ENCODE results near the gene KRT13.

KRT13 gene

GRCh38 chr17:41494524-41494923, 10.9 kb downstream of the KRT13 start:
- DNase-seq (ENCODE audit: low read depth): no peak

DNA sequence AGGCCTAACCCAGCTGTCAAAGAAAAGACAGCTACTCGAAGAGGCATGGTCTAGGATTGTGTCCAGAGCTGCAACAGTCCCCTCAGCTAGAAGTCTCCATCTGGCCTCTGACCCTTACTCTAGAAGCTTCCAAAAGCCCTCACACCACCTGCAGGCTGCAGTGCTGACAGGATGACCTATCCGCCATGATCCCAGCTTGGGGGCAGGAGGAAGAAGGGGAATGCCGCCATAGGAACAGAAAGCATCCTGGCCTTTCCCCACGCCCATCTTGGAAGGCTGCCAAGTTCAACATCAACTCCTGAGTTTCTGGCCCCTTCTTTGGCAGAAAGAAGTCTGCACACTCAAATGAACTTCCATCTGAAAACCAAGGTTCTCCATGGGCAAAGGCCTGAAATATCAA, 12.6 kb downstream of the KRT13 start:
- peak; percentile 33 for DNase-seq (ENCODE audit: low read depth)

- peak; percentile 84 for DNase-seq (ENCODE audit: low read depth)
Measured at GRCh38 chr17:41492351-41492750, 13.1 kb downstream of the KRT13 start.

DNA sequence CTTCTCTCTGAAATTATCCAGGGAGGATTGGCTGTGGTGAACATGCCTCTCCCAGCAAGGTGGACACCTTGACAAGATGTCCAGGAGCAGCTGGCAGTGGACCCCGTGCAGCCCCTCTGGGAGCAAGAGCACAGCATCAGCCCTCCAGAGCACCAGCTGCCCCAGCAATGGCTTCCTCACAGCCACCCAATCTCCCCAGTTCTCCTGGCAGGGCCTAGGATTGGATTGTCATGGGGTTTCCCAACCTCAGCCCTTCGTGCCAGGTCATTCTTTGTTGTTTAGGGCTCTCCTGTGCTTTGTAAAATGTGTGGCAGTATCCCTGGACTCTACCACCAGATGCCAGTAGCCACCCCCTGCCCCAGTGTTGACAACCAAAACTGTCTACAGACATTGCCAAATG, 13.9 kb downstream of the KRT13 start:
- DNase-seq (ENCODE audit: low read depth): no peak

GRCh38 chr17:41490000-41490990, 15.1 kb downstream of the KRT13 start:
- no peak for DNase-seq (ENCODE audit: low read depth)

GRCh38 chr17:41489531-41489930, 15.9 kb downstream of the KRT13 start, which contains the start of gene KRT36:
KRT36 (minus strand) TSS chr17:41489910; CDS start chr17:41489864, 46 bp downstream.
- no peak for DNase-seq (ENCODE audit: low read depth)

GRCh38 chr17:41486809-41487530, 18.4 kb downstream of the KRT13 start:
- DNase-seq (ENCODE audit: low read depth): no peak

- DNase-seq (ENCODE audit: low read depth): no peak
Measured at GRCh38 chr17:41486316-41486715, 19.1 kb downstream of the KRT13 start.

DNA sequence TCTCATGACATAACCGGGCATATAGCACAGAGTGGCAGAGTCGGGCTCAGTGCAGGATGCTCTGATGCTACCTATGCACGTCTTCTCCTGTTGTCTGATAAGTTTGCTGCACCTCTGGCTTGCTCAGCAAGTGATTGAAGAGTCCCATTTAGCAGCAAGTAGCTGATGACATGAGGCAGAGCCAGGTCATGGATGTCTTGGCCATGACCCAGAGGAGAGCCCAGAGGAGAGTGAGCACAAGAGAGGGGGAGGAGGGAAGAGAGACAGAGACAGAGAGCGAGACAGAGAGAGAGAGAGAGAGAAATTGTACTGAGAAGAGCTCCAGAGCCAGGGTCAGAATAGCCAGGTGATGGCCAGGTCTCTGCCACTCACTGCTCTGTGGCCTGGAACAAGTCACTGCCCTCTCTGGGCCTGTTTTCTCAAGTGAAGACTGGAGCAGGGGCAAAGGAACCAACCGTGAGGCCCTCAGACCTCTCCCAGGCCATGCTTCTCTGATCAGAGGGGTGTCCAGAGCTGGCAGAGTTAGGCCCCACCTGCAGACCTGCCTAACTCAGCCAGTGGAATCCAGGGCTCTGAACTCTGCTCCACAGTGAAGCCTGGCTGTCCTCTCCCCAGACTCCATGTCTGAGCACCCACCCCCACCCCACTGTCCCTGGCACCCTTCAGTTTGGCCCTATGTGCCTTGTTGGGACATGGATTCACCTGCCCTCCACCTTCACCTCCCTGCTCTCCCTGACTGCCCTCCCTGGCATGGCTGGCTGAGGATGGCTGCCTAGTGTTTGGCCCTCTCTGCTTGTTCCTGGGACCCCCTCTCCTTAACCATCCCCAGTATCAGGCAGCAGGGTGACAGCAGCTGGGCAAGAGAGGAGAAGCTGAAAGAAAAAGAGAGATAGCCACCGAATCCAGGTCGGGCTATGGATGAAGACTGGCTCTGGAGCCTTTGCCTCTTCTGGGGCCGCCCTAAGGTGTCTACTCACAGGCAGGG, 20.2 kb downstream of the KRT13 start:
- no peak for DNase-seq (ENCODE audit: low read depth)

DNA sequence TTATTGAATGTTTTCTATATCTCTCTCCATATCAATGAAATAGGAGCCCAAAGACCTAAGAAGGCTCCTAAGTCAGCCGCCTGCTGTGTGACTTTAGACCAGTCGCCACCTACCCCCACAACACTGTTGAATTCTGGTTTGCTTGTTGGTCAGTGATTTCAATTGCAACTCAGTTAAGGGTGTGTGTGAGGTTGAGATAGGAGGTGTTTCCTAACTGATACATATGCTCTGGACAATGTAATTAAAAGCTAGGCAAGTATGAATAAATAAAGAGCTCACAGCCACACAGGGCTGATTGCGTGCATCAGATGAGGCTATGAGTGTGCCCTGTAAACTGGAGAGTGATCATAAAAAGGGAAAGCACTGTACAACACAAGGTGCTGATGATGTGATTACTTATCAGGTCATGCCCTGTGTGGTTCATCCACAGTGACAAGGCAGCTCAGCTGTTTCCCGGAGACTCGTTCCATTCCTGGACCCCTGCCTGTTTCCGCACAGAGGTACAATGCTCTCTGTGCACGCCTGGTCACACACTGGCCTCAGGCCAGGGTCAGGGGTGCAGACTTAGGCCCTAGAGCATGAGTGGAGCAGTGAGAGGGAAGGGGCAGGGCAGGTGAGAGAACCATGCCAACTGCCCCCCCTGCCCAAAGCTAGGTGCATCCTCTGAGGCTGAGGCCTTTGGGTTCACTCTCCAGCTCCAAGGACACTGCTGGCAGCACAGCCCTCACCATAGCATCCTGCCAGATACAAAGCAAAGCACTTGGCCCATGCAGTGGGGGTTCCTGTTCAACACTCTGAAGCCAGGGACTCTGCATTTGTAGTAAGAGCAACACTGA, 21.2 kb downstream of the KRT13 start:
- peak; percentile 41 for DNase-seq (ENCODE audit: low read depth)

DNA sequence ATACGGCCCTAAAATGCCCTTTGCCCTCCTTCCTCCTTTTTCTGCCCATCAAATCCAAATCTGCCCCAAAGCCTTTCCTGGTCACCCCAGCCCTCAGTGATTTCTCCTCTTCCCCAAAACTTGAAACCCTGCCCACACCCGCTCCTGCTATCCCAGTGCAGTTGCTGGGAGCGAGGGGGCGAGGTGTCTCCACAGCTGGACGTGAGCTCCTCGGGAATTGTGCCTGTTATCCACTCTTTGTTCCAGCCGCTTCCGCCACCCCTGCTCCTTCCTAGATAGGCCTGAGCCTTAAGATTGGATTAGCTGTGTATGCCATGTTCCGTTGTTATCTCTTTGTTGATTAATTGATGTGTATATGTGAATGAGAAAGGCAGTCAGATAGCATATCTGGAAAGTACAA, 21.9 kb downstream of the KRT13 start:
- DNase-seq (ENCODE audit: low read depth): peak; percentile 48

GRCh38 chr17:41481036-41481435, 24.4 kb downstream of the KRT13 start, which contains the start of gene KRT35:
KRT35 (minus strand) TSS chr17:41481151; CDS start chr17:41481097, 54 bp downstream.
- no peak for DNase-seq (ENCODE audit: low read depth)

DNA sequence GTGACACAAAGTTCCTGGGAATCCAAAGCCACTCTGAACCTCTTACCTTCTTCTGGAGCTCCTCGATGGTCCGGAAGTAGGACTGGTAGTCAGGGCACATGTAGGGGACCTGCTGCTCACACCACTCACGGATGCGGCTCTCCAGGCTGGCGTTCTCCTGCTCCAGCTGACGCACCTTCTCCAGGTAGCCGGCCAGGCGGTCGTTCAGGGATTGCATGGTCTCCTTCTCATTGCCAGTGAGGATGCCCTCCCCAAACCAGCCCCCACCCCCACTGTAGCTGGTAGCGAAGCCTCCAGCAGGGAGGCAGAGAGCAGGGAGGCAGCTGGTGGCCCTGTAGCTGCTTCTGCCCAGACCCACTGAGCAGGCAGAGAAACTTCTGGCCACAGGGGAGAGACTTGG, 24.8 kb downstream of the KRT13 start:
- DNase-seq (ENCODE audit: low read depth): no peak

DNA sequence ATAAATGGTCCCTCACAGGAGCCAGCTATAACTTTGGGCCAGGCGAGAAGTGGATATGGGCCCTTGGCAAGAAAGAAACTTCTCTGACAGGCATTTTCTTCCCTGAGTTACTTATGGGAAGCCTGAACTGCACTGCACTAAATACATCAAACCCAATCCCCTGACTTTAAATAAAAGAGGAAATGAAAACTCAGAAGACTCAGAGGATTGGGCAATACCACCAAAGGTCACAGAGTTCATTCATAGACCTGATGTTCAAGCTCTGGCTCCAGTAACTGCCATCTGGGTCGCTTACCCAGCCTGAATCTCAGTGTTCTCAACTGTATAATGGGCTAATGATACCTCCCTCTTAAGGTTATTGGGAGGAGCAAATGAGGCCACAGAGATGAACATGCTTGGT, 25.3 kb downstream of the KRT13 start:
- no peak for DNase-seq (ENCODE audit: low read depth)

- no peak for DNase-seq (ENCODE audit: low read depth)
Measured at GRCh38 chr17:41478237-41478636, 27.2 kb downstream of the KRT13 start.

GRCh38 chr17:41476866-41477815, 28.3 kb downstream of the KRT13 start:
- DNase-seq (ENCODE audit: low read depth): no peak

- no peak for DNase-seq (ENCODE audit: low read depth)
Measured at GRCh38 chr17:41475421-41475820, 30.0 kb downstream of the KRT13 start.

DNA sequence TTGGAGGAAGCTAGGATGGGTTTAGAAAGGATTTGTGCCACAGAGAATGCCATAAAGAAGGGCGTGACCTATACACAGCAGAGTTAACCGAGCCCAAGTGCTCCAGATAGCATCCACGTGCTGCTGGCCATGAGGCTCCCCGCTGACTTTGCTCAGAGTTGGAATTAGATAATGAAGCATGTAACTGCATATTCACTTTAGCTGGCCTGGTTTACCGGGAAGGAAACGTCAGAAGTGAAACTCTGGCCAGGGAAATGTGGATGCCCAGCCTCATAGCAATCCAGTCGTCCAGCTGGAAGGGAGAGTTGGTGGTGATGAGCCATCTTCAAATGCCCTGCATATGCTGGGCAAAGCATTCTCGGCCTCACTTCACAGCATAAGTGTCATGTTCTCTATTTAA, 30.5 kb downstream of the KRT13 start:
- no peak for DNase-seq (ENCODE audit: low read depth)

DNA sequence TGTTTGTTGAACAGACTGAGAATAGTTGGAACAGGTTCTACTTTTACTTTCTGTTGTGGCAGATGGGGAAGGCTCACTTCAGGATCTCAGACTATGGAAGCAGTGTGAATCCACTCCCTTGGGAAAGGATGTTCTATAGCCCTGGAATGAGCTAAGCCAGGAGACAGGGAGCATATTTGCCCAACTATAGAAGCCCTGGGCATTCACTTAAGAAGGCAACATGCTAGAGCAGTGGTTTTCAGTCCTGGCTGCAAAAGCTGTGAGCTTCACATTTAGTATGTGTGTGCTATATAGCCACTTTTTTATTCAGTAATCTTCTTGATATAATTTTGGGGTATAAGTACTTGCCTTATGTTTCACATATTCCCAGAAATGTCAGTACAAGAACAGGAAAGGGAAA, 37.1 kb downstream of the KRT13 start:
- no peak for DNase-seq (ENCODE audit: low read depth)

DNA sequence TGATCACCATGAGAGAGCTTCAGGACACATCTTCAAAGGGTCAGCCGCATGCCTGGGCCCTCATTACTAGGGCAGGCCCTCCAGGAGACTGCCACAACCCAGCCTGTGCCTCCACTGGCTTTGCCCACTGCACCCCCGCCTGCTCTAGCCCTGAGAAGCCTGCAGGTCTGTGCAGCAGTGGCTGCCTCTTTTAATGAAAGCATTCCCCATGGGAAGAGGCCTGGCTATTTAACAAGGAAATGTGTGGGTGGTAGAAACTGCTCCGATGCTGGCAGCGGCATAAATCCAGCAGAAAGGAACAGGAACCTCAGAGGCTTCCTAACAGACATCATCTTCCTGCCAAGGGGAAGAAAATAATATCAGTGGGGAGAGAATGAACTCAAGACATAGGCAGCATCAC, 37.9 kb downstream of the KRT13 start:
- no peak for DNase-seq (ENCODE audit: low read depth)

Measured in amniotic epithelial cell (primary cell).